GM12878 (cell line): ENCODE results near the gene TPRN. TPM values are rescaled to one million over a fixed set of nuclear protein-coding genes. Genes with fewer than 3 reads are reported as not detected.

Experiments
- ATAC-seq: fragments of 200-7000 bp; cut with Tn5 transposase; 3 replicates; pipeline ENCODE4 v1.9.1; 2020; ENCODE audit warnings: mild to moderate bottlenecking, moderate library complexity
- BruUV-seq: library from RNA; stranded (reverse); fragments of 400-500 nt; replicated peaks from 2 replicates; lab custom pipeline; 2021; lab: Mats Ljungman, UMichigan
- CTCF ChIA-PET: fragments of 300-600 bp; sonication (Branson Sonifier 250); formaldehyde crosslinking; extraction: SDS; loops from one replicate; lab custom pipeline; 2021; ENCODE audit warnings: inconsistent platforms; lab: Yijun Ruan, JAX
- POLR2A ChIA-PET: fragments of 350-600 bp; formaldehyde crosslinking; extraction: SDS; loops from one replicate; lab custom pipeline; 2021; ENCODE audit warnings: inconsistent platforms; lab: Charles Lee
- RAD21 ChIA-PET: fragments of 300-600 bp; sonication (Branson Sonifier 250); formaldehyde crosslinking; loops from one replicate; lab custom pipeline; 2023; ENCODE audit warnings: antibody characterized with exemption; ENCODE audit not compliant: unreplicated experiment; lab: Charles Lee
- SMC1A ChIA-PET: fragments of 300-600 bp; sonication (Branson Sonifier 250); formaldehyde crosslinking; loops from one replicate; lab custom pipeline; 2023; ENCODE audit not compliant: unreplicated experiment, uncharacterized antibody; lab: Charles Lee
- DNase-seq: peaks from one replicate; pipeline ENCODE4 v3.0.0-alpha.2; 2011; ENCODE audit warnings: low read depth, low spot score
- FAIRE-seq: peaks from 3 replicates; lab custom pipeline; 2011; peaks lifted over from hg19 to GRCh38; lab: Jason Lieb, UNC
- H2AFZ ChIP-seq: 2 replicates; pipeline ENCODE4 v1.6.0; 2011; ENCODE audit warnings: low read depth, low read length, control low read depth; ENCODE audit not compliant: control insufficient read depth
- H3K27ac ChIP-seq: 2 replicates; pipeline ENCODE4 v1.5.1; 2011; ENCODE audit warnings: control low read depth; ENCODE audit not compliant: control insufficient read depth, insufficient read depth
- H3K27me3 ChIP-seq, 2 experiments: replicated peaks in 1 of 2; 2 replicates each; pipeline versions ENCODE4 v1.6.0 to v1.6.1; 2011; ENCODE audit warnings: low read length in 1 of 2; ENCODE audit not compliant: control insufficient read depth in 2 of 2, insufficient read depth in 2 of 2
- H3K36me3 ChIP-seq, 2 experiments: 2 replicates each; pipeline ENCODE4 v1.5.1; 2011; ENCODE audit warnings: low read length in 1 of 2; ENCODE audit not compliant: control insufficient read depth in 2 of 2, insufficient read depth in 2 of 2
- H3K4me1 ChIP-seq: 2 replicates; pipeline ENCODE4 v1.6.1; 2011; ENCODE audit warnings: mild to moderate bottlenecking, low read length, moderate library complexity, mixed read lengths; ENCODE audit not compliant: control insufficient read depth, insufficient read depth
- H3K4me2 ChIP-seq: 2 replicates; pipeline ENCODE4 v1.6.0; 2011; ENCODE audit warnings: control low read depth; ENCODE audit not compliant: control insufficient read depth, insufficient read depth
- H3K4me3 ChIP-seq: fragments of 200-600 bp; sonication (generic); 2 replicates; pipeline ENCODE4 v1.5.1; 2016
- H3K79me2 ChIP-seq: 2 replicates; pipeline ENCODE4 v1.6.0; 2011; ENCODE audit warnings: low read length; ENCODE audit not compliant: control insufficient read depth, insufficient read depth
- H3K9ac ChIP-seq: 2 replicates; pipeline ENCODE4 v1.8.0; 2011; ENCODE audit warnings: low read length, control low read depth, mixed read lengths; ENCODE audit not compliant: control insufficient read depth, insufficient read depth
- H3K9me3 ChIP-seq: replicated peaks from 3 replicates; pipeline ENCODE4 v1.5.1; 2011; ENCODE audit warnings: mild to moderate bottlenecking, low read length; ENCODE audit not compliant: control insufficient read depth, insufficient read depth
- H4K20me1 ChIP-seq: 2 replicates; pipeline ENCODE4 v1.6.0; 2011; ENCODE audit not compliant: control insufficient read depth, insufficient read depth
- EED ChIP-seq: sonication (generic); IDR thresholded peaks from 2 replicates; pipeline ENCODE4 v1.6.1; 2016; ENCODE audit warnings: antibody characterized with exemption, low read depth
- GABPA ChIP-seq: IDR thresholded peaks from 2 replicates; pipeline ENCODE4 v1.6.1; 2014; ENCODE audit warnings: antibody characterized with exemption, low read depth, mild to moderate bottlenecking, inconsistent platforms
- POLR2A ChIP-seq: IDR thresholded peaks from 2 replicates; pipeline ENCODE4 v1.6.1; 2011; ENCODE audit warnings: low read depth, mild to moderate bottlenecking, low read length
- SMARCA5 ChIP-seq: fragments of 450-650 bp; IDR thresholded peaks from 2 replicates; pipeline ENCODE4 v1.6.1; 2017; ENCODE audit warnings: mild to moderate bottlenecking
- ZNF622 ChIP-seq: fragments of 450-650 bp; IDR thresholded peaks from 2 replicates; pipeline ENCODE4 v1.6.1; 2017; ENCODE audit warnings: mild to moderate bottlenecking, inconsistent platforms
- ZNF687 ChIP-seq: fragments of 450-650 bp; IDR thresholded peaks from 2 replicates; pipeline ENCODE4 v1.6.1; 2017; ENCODE audit warnings: mild to moderate bottlenecking, moderate library complexity
- WGBS: methylation state at CpG from one replicate; pipeline ENCODE4 v1.1.6; 2016; ENCODE audit warnings: low lambda C conversion rate; ENCODE audit not compliant: insufficient replicate concordance, insufficient coverage; ENCODE audit errors: missing lambda C conversion rate; 5-methylcytosine and 5-hydroxymethylcytosine counted together
- in situ Hi-C: fragments of 300-500 bp; cut with MboI; formaldehyde crosslinking; loops from 9 replicates; pipeline ENCODE4 v1.14.3; 2018; ENCODE audit warnings: mixed read lengths
- intact Hi-C: fragments of 100-400 bp; cut with micrococcal nuclease; formaldehyde crosslinking; loops from one replicate; pipeline ENCODE4 v1.14.2; 2022; ENCODE audit not compliant: unreplicated experiment
- polyA plus RNA-seq, 11 experiments: library from polyadenylated mRNA; depleted of rRNA in 4 of 11; unstranded in 6 of 11; stranded (reverse) in 5 of 11; fragments of >200 nt; fragmentation: Nextera tagmentation in 4 of 11; fragmentation: Illumina TruSeq in 1 of 11; extraction: Ambion mirVana in 4 of 11; extraction: Trizol in 1 of 11; gene quantifications; 1 replicate in 1 of 11; 2 replicates in 10 of 11; pipeline versions ENCODE4 v1.2.1 to v1.2.3, GENCODE V29; 2011 to 2016; ENCODE audit warnings: inconsistent platforms in 2 of 11, missing spikeins in 2 of 11, low read depth in 1 of 11
- total RNA-seq, 4 experiments: library from RNA; depleted of rRNA in 3 of 4; stranded (reverse); fragments of >200 nt in 3 of 4; fragmentation: Illumina TruSeq in 1 of 4; extraction: Trizol in 1 of 4; gene quantifications; 2 replicates each; pipeline versions ENCODE4 v1.2.1 to v1.2.3, GENCODE V29; 2013 to 2021
- TF ChIP-seq, protein P1 (sequence below): fragments of 450-650 bp; conservative IDR thresholded peaks from 2 replicates; pipeline ENCODE4 v1.6.1; 2017; ENCODE audit warnings: mild to moderate bottlenecking, moderate library complexity

The TPRN gene
- total and polyA plus RNA-seq, 10 of the 15 experiments (the other 5 are each of a cell fraction or from before 2014, with no cell fraction given), result 0.18 to 19.5 (median 3.1) TPM

DNA sequence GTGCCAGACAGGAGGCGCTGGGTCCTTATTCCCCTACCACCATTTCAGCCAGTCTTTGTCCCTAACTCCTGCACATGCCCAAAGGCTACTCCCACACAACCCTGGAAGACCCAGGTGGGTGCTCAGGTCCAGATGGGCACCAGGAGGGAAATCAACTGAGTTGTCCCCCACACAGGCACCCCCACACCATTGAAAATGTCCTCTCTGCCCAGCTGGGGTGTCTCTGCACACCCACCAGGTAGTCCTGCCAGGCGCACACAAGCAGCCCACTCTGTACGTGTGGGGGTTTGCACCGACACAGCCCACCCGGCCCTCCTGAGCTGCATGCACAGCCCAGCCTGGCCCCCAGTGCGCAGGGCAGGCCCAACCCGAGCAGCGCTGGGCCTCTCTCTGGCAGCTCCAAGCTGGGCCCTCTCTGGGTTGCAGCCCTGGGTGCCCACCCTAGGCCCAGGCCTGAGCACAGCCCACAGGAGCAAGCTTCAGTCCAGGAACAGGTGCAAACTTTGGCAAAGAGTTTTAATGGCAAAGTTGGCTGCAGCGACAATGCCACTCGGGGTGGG is 19.3 kb upstream of the TPRN start:
- H3K4me1 ChIP-seq, result peaks cover 12% of the 10 kb centered on the region
- ATAC-seq, result no peak
- no peak overlapping the region for H3K9ac ChIP-seq
- intact Hi-C loops, result loop anchor here (5.0 to 10.0 kb wide), 2 partner anchors 33 to 175 kb away; partner anchors contain the start of genes ANAPC2, NPDC1 and SSNA1
- TF ChIP-seq, protein P1, sequence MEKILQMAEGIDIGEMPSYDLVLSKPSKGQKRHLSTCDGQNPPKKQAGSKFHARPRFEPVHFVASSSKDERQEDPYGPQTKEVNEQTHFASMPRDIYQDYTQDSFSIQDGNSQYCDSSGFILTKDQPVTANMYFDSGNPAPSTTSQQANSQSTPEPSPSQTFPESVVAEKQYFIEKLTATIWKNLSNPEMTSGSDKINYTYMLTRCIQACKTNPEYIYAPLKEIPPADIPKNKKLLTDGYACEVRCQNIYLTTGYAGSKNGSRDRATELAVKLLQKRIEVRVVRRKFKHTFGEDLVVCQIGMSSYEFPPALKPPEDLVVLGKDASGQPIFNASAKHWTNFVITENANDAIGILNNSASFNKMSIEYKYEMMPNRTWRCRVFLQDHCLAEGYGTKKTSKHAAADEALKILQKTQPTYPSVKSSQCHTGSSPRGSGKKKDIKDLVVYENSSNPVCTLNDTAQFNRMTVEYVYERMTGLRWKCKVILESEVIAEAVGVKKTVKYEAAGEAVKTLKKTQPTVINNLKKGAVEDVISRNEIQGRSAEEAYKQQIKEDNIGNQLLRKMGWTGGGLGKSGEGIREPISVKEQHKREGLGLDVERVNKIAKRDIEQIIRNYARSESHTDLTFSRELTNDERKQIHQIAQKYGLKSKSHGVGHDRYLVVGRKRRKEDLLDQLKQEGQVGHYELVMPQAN, result no peak
- no peak for TF ChIP-seq EED
- peak; percentile 41; the same call in 1 of the 2 replicates for TF ChIP-seq POLR2A
- no peak for TF ChIP-seq ZNF622
- TF ChIP-seq ZNF687, result no peak
- TF ChIP-seq SMARCA5, result no peak
- TF ChIP-seq GABPA, result no peak
- TF ChIP-seq, all 136 proteins: peak for 1
- ChIA-PET RAD21 (interaction anchor here (0.5 kb wide), 1 partner anchor 267 kb away, joined by 3 read pairs; no protein-coding TSS in a partner anchor), SMC1A (interaction anchor here (0.5 to 1.1 kb wide), 2 partner anchors 17 to 101 kb away, joined by 3 read pairs; no protein-coding TSS in a partner anchor), CTCF (no interaction called here), POLR2A (interaction anchor here (0.6 to 1.4 kb wide), 3 partner anchors 19 to 69 kb away, joined by 4 to 5 read pairs (median 5); partner anchors contain the start of gene TPRN)
- in situ Hi-C loops, result no loop called here
- Histone ChIP-seq H4K20me1 (no peaks in the 10 kb centered on the region), H3K4me2 (no peak overlapping the region), H3K4me3 (no peak overlapping the region), H3K9me3 (no peaks in the 10 kb centered on the region), H3K36me3 (peaks cover 0 to 2% of the 10 kb centered on the region in 2 experiments; a peak in 2 of 4 replicates), H3K27me3 (no peaks in the 10 kb centered on the region), H2AFZ (no peak overlapping the region), H3K27ac (no peak overlapping the region), H3K79me2 (no peaks in the 10 kb centered on the region)
- DNase-seq (no peak), FAIRE-seq (no peak)
- 94% methylated on average over 10 of the region's 10 CpGs for WGBS
- no TSS peak for BruUV-seq
